ENCODE results near the gene GIMAP8.

- TF ChIP-seq POLR2A (IDR thresholded peaks at IDR 0.05) (no peak), CTCF (IDR thresholded peaks at IDR 0.05) (no peak)
Observed at GRCh38 chr7:150431839-150432658, 18.4 kb upstream of the GIMAP8 start.

Data from heart left ventricle (tissue), 13 donors.